Measurements from ENCODE around the gene FUCA1. TPM values are rescaled to one million over a fixed set of nuclear protein-coding genes. Genes with fewer than 3 reads are reported as not detected.

Gene FUCA1
- 4.3 and 4.9 TPM in 2 replicates for total RNA-seq
- 5.6 and 6.6 TPM in 2 replicates for polyA plus RNA-seq
- 4.7 and 5.4 TPM in 2 replicates for polyA plus RNA-seq (2011; cell fraction: cytosol; rRNA removed)
- polyA plus RNA-seq (2011; cell fraction: nucleus; rRNA removed) = 2.0 and 2.4 TPM in 2 replicates
- polyA plus RNA-seq (2012) = 4.8 and 6.1 TPM in 2 replicates
- 6.2 and 7.2 TPM in 2 replicates for polyA minus RNA-seq
- 2.4 TPM for polyA minus RNA-seq (2011; cell fraction: cytosol; rRNA and poly(A)+ RNA removed)
- polyA minus RNA-seq (2011; cell fraction: nucleus; rRNA and poly(A)+ RNA removed) = 0.63 and 0.91 TPM in 2 replicates
- percentile 23 among the genes with signal in this experiment for Bru-seq, nascent RNA
- BruChase-seq, experiment 1, labeled RNA remaining after a 6-hour chase = percentile 33 among the genes with signal in this experiment
- percentile 26 among the genes with signal in this experiment for BruChase-seq, experiment 2, labeled RNA remaining after a 2-hour chase
- long read RNA-seq, transcript FUCA1-201 (8 exons, 2,047 nt) = major isoform, 21 of 24 reads
- long read RNA-seq, partial matches to known transcripts = 1 of 24 reads
- long read RNA-seq, other reads (novel, unspliced or antisense) = 2 of 24 reads

DNA sequence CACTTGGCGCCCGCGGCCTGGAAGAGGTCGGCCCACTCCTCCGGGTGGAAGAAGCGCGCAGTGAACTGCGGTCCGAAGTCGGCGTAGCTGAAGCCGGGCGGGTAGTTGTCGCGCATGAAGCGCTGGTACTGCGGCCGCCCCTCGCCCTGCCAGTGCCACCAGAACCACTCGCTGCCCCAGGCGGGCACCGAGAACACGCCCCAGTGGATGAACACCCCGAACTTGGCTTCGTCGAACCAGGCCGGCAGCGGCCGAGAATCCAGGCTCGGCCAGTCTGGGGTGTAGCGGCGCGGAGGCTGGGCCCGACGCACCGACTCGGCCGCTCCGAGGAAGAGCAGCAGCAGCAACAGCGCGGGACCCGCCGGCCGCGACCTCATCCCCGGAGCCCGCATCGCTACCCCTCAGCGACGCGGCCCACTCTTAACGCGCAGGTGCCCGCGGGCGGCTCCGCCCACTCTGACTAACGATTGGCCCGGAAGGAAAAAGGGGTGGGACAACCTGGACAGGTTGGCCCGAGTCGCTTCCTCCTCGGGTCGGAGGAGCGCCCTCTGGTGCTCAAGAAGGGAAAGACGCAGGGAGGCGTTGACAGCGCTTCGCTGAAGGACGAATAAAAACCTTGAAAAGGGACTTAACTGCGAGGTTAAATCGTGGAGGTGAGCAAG is at the start of gene FUCA1:
Gene FUCA1 (minus strand): TSS at position 396 of the 662 bp plus-strand sequence. CDS start 4 bp downstream, at position 392.
- no peaks in the 10 kb centered on the region for H4K20me1 ChIP-seq (replicated peaks; ENCODE audit: control insufficient read depth, extremely low read depth, insufficient read depth, low read length)
- CTCF ChIA-PET = interaction anchor here (0.5 to 2.2 kb wide), 8 partner anchors 13 to 177 kb away, joined by 3 to 18 read pairs (median 4); partner anchors contain the start of gene HMGCL
- peak within 1 kb of the TSS; percentile 49 to 61 (median 52) for H3K4me3 ChIP-seq (replicated peaks in 1 of 3; ENCODE audit: insufficient read depth in 1 of 3, low read depth in 1 of 3, low read length in 3 of 3)
- POLR2A ChIA-PET = no interaction called here
- DNase-seq (ENCODE audit: low read depth, low spot score) (peak; percentile 90), FAIRE-seq (peak; percentile 84)
- H3K36me3 ChIP-seq (ENCODE audit: control insufficient read depth in 2 of 2, extremely low read depth in 1 of 2, insufficient read depth in 2 of 2, low read length in 2 of 2) = no peaks in the 10 kb centered on the region
- dilution Hi-C loops (cut with MboI; ENCODE audit: extremely low pct_ligation_motif_present, low sequenced_read_pairs) (no loop called here), intact Hi-C loops (cut with micrococcal nuclease) (loop anchor here (1.0 to 2.0 kb wide), 6 partner anchors 27 to 96 kb away; partner anchors contain the start of genes HMGCL and PNRC2)
- H2AFZ ChIP-seq (ENCODE audit: low read depth, low read length) = peak within 1 kb of the TSS; percentile 97
- H3K9me1 ChIP-seq (replicated peaks; ENCODE audit: control insufficient read depth, extremely low read depth, insufficient read depth, low read length) = no peaks in the 10 kb centered on the region
- peak within 1 kb of the TSS; percentile 18 for H3K9ac ChIP-seq (replicated peaks; ENCODE audit: extremely low read depth, insufficient read depth, low read length)
- H3K9me3 ChIP-seq (replicated peaks; ENCODE audit: control insufficient read depth, insufficient read depth, low read length) = no peaks in the 10 kb centered on the region
- TF ChIP-seq, protein P1, sequence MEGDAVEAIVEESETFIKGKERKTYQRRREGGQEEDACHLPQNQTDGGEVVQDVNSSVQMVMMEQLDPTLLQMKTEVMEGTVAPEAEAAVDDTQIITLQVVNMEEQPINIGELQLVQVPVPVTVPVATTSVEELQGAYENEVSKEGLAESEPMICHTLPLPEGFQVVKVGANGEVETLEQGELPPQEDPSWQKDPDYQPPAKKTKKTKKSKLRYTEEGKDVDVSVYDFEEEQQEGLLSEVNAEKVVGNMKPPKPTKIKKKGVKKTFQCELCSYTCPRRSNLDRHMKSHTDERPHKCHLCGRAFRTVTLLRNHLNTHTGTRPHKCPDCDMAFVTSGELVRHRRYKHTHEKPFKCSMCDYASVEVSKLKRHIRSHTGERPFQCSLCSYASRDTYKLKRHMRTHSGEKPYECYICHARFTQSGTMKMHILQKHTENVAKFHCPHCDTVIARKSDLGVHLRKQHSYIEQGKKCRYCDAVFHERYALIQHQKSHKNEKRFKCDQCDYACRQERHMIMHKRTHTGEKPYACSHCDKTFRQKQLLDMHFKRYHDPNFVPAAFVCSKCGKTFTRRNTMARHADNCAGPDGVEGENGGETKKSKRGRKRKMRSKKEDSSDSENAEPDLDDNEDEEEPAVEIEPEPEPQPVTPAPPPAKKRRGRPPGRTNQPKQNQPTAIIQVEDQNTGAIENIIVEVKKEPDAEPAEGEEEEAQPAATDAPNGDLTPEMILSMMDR (IDR thresholded peaks at IDR 0.05; ENCODE audit: extremely low read depth in 1 of 2, insufficient read depth in 1 of 2, low read depth in 1 of 2, low read length in 2 of 2) = peak; percentile 91 to 95
- no peak for TF ChIP-seq POLR2AphosphoS5 (IDR thresholded peaks at IDR 0.05; ENCODE audit: insufficient read depth, low read depth, low read length)
- peaks cover 4 to 10% of the 10 kb centered on the region in 2 experiments for H3K27me3 ChIP-seq (ENCODE audit: control insufficient read depth in 2 of 2, insufficient read depth in 2 of 2, low read length in 2 of 2)
- H3K4me1 ChIP-seq (ENCODE audit: control insufficient read depth, extremely low read depth, insufficient read depth, low read length) = peaks cover 4% of the 10 kb centered on the region
- no peaks in the 10 kb centered on the region for H3K79me2 ChIP-seq (ENCODE audit: control insufficient read depth, insufficient read depth, low read length)
- peak within 1 kb of the TSS; percentile 77 for H3K4me2 ChIP-seq (ENCODE audit: insufficient read depth, low read length)
- H3K27ac ChIP-seq (ENCODE audit: insufficient read depth, low read depth, low read length) = no peak within 1 kb of the TSS
- no TSS peak for BruUV-seq (replicated peaks)
